Right lobe of liver (tissue), 4 donors: Measurements from ENCODE around the gene BMS1.

Experiments
- POLR2A ChIP-seq: fragments of 450-650 bp; IDR thresholded peaks from one replicate; pipeline ENCODE4 v1.6.1; 2017; ENCODE audit warnings: antibody characterized with exemption, mild to moderate bottlenecking
- TF ChIP-seq, protein P1 (sequence below), 4 donors: fragments of 200-600 bp in 3 of 4; fragments of 450-650 bp in 1 of 4; IDR thresholded peaks; one replicate each; pipeline versions ENCODE4 v1.5.1 to v1.8.0; 2016 to 2022; ENCODE audit warnings: antibody characterized with exemption in 4 of 4, mild to moderate bottlenecking in 2 of 4
- donor health status: DM: no; HTN: no; CAD: no.
- donor health status: DM: no; HTN: no; CAD: no.
- donor health status: DM: no; HTN: yes; CAD: no.

DNA sequence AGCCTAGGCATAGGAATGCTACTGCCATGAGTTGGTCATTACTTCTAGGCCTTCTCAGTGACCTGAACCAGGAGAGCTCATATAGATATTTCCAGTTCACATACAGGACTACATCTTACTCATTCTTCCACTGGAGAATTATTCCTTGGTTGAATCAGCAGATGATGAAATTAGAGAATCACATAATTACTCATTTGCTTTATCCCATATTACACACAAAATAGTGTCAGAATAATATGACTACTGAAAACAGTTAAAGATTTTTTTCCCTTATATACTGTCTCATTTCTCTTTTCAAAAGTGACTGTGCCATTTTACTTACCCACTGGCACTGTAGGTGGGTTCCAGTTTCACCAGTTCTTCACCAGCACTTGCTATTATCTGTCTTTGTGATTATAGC, 18.5 kb downstream of the BMS1 start:
- TF ChIP-seq, protein P1, sequence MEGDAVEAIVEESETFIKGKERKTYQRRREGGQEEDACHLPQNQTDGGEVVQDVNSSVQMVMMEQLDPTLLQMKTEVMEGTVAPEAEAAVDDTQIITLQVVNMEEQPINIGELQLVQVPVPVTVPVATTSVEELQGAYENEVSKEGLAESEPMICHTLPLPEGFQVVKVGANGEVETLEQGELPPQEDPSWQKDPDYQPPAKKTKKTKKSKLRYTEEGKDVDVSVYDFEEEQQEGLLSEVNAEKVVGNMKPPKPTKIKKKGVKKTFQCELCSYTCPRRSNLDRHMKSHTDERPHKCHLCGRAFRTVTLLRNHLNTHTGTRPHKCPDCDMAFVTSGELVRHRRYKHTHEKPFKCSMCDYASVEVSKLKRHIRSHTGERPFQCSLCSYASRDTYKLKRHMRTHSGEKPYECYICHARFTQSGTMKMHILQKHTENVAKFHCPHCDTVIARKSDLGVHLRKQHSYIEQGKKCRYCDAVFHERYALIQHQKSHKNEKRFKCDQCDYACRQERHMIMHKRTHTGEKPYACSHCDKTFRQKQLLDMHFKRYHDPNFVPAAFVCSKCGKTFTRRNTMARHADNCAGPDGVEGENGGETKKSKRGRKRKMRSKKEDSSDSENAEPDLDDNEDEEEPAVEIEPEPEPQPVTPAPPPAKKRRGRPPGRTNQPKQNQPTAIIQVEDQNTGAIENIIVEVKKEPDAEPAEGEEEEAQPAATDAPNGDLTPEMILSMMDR (IDR thresholded peaks at IDR 0.05): no peak
- TF ChIP-seq POLR2A: no peak
